ENCODE data around the gene SRL.
"Not testable (repeated sequence)": the region's sequence is repeated elsewhere in the genome, so short reads cannot be mapped to it uniquely, and the experiment has no call there.

SRL gene

GRCh38 chr16:4220358-4220757, 21.5 kb downstream of the SRL start:
- DNase-seq = no peak

- DNase-seq = no peak
These were observed 23.7 kb downstream of the SRL start for GRCh38 chr16:4218202-4218601.

GRCh38 chr16:4217204-4218131, 24.4 kb downstream of the SRL start:
- DNase-seq = no peak

GRCh38 chr16:4216596-4216995, 25.3 kb downstream of the SRL start:
- no peak for DNase-seq

GRCh38 chr16:4215106-4215505, 26.8 kb downstream of the SRL start:
- DNase-seq = no peak

- DNase-seq = no peak
These were observed 27.7 kb downstream of the SRL start for GRCh38 chr16:4214215-4214621.

- no peak for DNase-seq
These were observed 28.1 kb downstream of the SRL start for GRCh38 chr16:4213737-4214136.

GRCh38 chr16:4212934-4213296, 29.0 kb downstream of the SRL start:
- no peak for DNase-seq

GRCh38 chr16:4212211-4212933, 29.5 kb downstream of the SRL start:
- no peak for DNase-seq

- DNase-seq = not testable (repeated sequence)
These were observed 30.3 kb downstream of the SRL start for GRCh38 chr16:4211445-4212210.

- no peak for DNase-seq
These were observed 32.2 kb downstream of the SRL start for GRCh38 chr16:4209666-4210065.

- no peak for DNase-seq
These were observed 33.5 kb downstream of the SRL start for GRCh38 chr16:4208341-4208751.

- no peak for DNase-seq
These were observed 34.1 kb downstream of the SRL start for GRCh38 chr16:4207683-4208340.

- DNase-seq = no peak
These were observed 34.7 kb downstream of the SRL start for GRCh38 chr16:4207229-4207628.

- DNase-seq = no peak
These were observed 35.2 kb downstream of the SRL start for GRCh38 chr16:4206680-4207079.

GRCh38 chr16:4205971-4206370, 35.9 kb downstream of the SRL start:
- no peak for DNase-seq

- no peak for DNase-seq
These were observed 37.4 kb downstream of the SRL start for GRCh38 chr16:4204521-4204920.

GRCh38 chr16:4203748-4204147, 38.1 kb downstream of the SRL start:
- DNase-seq = no peak

- DNase-seq = no peak
These were observed 39.1 kb downstream of the SRL start for GRCh38 chr16:4202615-4203345.

GRCh38 chr16:4200781-4201137, 41.1 kb downstream of the SRL start:
- DNase-seq = no peak

GRCh38 chr16:4200000-4200780, 41.7 kb downstream of the SRL start:
- DNase-seq = peak; percentile 76
